AG10803 (cell line): ENCODE measurements around the gene EIF3A.

Experiments used
- DNase-seq: peaks from one replicate; pipeline ENCODE4 v3.0.0; 2010; ENCODE audit warnings: low read depth
- H3K4me3 ChIP-seq: 2 replicates; pipeline ENCODE4 v1.5.1; 2011; ENCODE audit warnings: mild to moderate bottlenecking, low read length, control low read depth
- TF ChIP-seq, protein P1 (sequence below): conservative IDR thresholded peaks from 2 replicates; pipeline ENCODE4 v1.5.1; 2011; ENCODE audit warnings: mild to moderate bottlenecking, low read length, control low read depth, inconsistent platforms

The EIF3A gene

DNA sequence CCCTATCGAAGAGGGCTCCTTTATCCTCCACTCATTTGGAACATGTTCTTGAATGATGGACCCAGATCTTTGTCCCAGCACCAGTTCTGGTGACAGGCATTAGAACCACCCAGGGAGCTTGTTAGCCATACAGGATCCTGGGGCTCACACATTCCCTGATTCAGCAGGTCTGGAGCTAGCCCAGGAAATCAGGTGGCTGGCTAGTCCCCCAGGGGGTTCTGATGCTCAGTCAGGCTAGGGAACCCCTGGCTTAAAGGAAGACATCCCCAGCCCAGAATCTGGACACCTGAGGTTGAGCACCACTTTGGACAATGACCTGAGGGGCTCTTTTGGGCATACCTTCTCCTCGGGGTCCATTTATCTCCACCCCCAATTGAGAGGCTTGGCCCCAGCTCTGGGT is 88.1 kb downstream of the EIF3A start:
- H3K4me3 ChIP-seq: no peak overlapping the region
- TF ChIP-seq, protein P1, sequence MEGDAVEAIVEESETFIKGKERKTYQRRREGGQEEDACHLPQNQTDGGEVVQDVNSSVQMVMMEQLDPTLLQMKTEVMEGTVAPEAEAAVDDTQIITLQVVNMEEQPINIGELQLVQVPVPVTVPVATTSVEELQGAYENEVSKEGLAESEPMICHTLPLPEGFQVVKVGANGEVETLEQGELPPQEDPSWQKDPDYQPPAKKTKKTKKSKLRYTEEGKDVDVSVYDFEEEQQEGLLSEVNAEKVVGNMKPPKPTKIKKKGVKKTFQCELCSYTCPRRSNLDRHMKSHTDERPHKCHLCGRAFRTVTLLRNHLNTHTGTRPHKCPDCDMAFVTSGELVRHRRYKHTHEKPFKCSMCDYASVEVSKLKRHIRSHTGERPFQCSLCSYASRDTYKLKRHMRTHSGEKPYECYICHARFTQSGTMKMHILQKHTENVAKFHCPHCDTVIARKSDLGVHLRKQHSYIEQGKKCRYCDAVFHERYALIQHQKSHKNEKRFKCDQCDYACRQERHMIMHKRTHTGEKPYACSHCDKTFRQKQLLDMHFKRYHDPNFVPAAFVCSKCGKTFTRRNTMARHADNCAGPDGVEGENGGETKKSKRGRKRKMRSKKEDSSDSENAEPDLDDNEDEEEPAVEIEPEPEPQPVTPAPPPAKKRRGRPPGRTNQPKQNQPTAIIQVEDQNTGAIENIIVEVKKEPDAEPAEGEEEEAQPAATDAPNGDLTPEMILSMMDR: no peak
- no peak for DNase-seq

GRCh38 chr10:118990326-118990725 is 90.3 kb downstream of the EIF3A start:
- no peak for DNase-seq
- TF ChIP-seq, protein P1: no peak
- H3K4me3 ChIP-seq: no peak overlapping the region

- no peak overlapping the region for H3K4me3 ChIP-seq
- TF ChIP-seq, protein P1: no peak
- DNase-seq: no peak
Observed at GRCh38 chr10:118986815-118987790, 93.5 kb downstream of the EIF3A start.

GRCh38 chr10:118985576-118985975 is 95.0 kb downstream of the EIF3A start:
- no peak for DNase-seq
- TF ChIP-seq, protein P1: no peak
- no peak overlapping the region for H3K4me3 ChIP-seq
